Hepatocyte (in vitro differentiated cells): ENCODE results near the gene AP1S3.

Source experiments
- EZH2phosphoT487 ChIP-seq: fragments of 200-600 bp; sonication (generic); IDR thresholded peaks from one replicate; pipeline ENCODE4 v1.6.1; 2018; ENCODE audit warnings: antibody characterized with exemption, mild to moderate bottlenecking, low read depth, moderate library complexity; ENCODE audit not compliant: unreplicated experiment, severe bottlenecking
- TF ChIP-seq, protein P1 (sequence below): fragments of 200-600 bp; sonication (generic); IDR thresholded peaks from 2 replicates; pipeline ENCODE4 v1.5.1; 2016; ENCODE audit warnings: antibody characterized with exemption, mild to moderate bottlenecking; ENCODE audit not compliant: poor library complexity

DNA sequence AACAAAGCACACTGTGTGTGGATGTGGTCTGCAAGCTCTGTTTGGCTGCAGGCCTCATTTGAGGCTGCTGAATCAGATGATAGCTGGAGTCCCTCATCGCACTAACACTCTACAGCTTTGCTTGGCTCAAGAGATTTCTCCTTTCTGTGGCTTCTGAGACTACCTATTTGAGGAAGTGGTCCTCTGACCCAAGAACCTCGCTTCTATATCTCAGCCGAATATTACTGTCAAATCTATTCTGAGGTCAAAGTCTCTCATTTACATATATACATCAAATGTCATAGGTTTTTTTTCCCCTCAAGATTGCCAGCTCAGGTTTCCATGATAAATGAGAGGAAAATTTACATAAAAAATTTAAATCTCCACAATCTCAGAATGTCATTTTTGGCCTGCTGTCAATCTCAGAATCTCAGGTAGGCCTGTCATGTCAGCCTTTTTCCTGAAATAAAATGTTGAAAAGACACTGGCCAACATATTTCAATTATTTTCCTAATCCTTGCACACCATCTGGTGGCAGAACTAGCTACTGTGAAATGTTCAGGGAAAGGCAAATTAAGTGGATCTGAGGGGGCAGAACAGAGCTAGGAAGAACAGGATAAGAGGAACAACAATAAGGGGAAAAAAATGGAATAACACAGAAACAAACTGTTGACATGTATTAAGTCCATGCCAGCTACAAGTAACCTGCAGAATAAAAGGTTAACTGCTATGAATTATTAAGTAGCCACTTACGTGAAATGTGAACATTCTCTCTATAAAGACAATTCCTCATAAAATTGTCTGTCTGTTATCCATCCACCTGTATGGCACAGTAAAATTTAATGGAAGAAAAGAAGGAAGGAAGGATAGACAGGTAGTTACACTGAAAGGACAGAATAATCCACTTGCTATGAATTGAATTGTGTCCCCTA, 39.3 kb downstream of the AP1S3 start:
- TF ChIP-seq, protein P1, sequence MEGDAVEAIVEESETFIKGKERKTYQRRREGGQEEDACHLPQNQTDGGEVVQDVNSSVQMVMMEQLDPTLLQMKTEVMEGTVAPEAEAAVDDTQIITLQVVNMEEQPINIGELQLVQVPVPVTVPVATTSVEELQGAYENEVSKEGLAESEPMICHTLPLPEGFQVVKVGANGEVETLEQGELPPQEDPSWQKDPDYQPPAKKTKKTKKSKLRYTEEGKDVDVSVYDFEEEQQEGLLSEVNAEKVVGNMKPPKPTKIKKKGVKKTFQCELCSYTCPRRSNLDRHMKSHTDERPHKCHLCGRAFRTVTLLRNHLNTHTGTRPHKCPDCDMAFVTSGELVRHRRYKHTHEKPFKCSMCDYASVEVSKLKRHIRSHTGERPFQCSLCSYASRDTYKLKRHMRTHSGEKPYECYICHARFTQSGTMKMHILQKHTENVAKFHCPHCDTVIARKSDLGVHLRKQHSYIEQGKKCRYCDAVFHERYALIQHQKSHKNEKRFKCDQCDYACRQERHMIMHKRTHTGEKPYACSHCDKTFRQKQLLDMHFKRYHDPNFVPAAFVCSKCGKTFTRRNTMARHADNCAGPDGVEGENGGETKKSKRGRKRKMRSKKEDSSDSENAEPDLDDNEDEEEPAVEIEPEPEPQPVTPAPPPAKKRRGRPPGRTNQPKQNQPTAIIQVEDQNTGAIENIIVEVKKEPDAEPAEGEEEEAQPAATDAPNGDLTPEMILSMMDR, result peak; percentile 63
- TF ChIP-seq EZH2phosphoT487, result no peak
